ACC112 (cell line): ENCODE data around the gene BANF1.
"Not testable (repeated sequence)": the region's sequence is repeated elsewhere in the genome, so short reads cannot be mapped to it uniquely, and the experiment has no call there.

Experiments used
- H2AFZ ChIP-seq: fragments of 200-600 bp; sonication (generic); one replicate; pipeline ENCODE4 v1.6.0; 2017; ENCODE audit warnings: antibody characterized with exemption, low read length; ENCODE audit not compliant: unreplicated experiment
- H3K27ac ChIP-seq: fragments of 200-600 bp; sonication (generic); 2 replicates; pipeline ENCODE4 v1.5.1; 2014; ENCODE audit warnings: low read depth, mild to moderate bottlenecking, antibody characterized with exemption, low read length, moderate library complexity
- H3K27me3 ChIP-seq: fragments of 200-600 bp; sonication (generic); 2 replicates; pipeline ENCODE4 v1.6.1; 2014; ENCODE audit warnings: mild to moderate bottlenecking, antibody characterized with exemption, low read length, moderate library complexity, mixed read lengths; ENCODE audit not compliant: insufficient read depth
- H3K36me3 ChIP-seq: fragments of 200-600 bp; sonication (generic); 2 replicates; pipeline ENCODE4 v1.6.1; 2016; ENCODE audit warnings: mild to moderate bottlenecking, antibody characterized with exemption, low read length, moderate library complexity, mixed read lengths; ENCODE audit not compliant: insufficient read depth
- H3K4me1 ChIP-seq: fragments of 200-600 bp; sonication (generic); one replicate; pipeline ENCODE4 v1.6.1; 2016; ENCODE audit warnings: low read length, mixed read lengths; ENCODE audit not compliant: insufficient read depth, unreplicated experiment, control insufficient read depth
- H3K4me3 ChIP-seq: fragments of 200-600 bp; sonication (generic); 2 replicates; pipeline ENCODE4 v1.5.1; 2014; ENCODE audit warnings: mild to moderate bottlenecking, low read depth, low read length
- H3K79me2 ChIP-seq: fragments of 200-600 bp; sonication (generic); one replicate; pipeline ENCODE4 v1.6.0; 2016; ENCODE audit warnings: low read length; ENCODE audit not compliant: control insufficient read depth, unreplicated experiment, insufficient read depth

Gene BANF1

DNA sequence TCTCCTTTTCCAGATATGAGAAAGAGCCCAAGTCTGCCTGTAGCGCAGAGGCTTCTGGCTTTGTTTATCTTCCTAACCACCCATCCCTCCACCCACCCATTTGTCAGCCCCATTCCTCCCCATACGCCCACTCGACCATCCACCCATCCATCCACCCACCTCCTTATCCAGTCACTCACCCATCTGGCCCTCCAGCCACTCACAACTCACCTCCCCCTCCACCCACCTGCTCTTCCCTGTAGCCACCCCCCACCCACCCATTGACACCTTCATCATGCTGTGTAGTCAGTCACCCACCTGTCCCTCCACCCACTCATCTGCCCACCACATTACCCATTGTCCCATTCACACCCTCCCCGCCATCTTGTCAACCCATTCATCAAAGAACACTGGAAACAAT is 15.0 kb downstream of the BANF1 start:
- Histone ChIP-seq H3K27ac (no peak overlapping the region), H3K27me3 (no peaks in the 10 kb centered on the region), H3K4me1 (peaks cover 52% of the 10 kb centered on the region), H3K4me3 (no peak overlapping the region), H3K79me2 (peaks cover 2% of the 10 kb centered on the region), H2AFZ (no peak overlapping the region), H3K36me3 (no peaks in the 10 kb centered on the region)

DNA sequence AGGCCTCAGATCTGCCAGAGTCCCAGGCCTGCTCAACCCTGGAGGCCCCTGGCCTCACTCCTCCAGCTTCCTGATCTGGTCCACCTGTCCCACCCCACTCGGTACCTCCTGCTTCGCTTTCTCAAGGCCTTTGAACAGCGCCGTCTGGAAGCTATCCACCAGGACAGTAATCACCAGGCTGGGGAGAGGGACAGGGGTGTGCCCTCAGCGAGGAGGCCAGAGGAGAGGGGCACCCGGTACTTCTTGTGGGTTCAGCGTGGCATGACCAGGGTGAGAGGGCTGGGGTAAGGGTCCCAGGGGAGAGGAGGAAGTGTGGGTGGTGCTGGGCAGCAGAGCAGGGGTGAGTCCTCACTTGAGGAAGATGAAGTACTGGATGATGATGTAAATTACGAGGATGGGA is 17.9 kb downstream of the BANF1 start:
- Histone ChIP-seq H3K27ac (no peak overlapping the region), H3K4me1 (peaks cover 35% of the 10 kb centered on the region), H3K27me3 (no peaks in the 10 kb centered on the region), H2AFZ (no peak overlapping the region), H3K79me2 (peaks cover 2% of the 10 kb centered on the region), H3K36me3 (no peaks in the 10 kb centered on the region), H3K4me3 (no peak overlapping the region)

DNA sequence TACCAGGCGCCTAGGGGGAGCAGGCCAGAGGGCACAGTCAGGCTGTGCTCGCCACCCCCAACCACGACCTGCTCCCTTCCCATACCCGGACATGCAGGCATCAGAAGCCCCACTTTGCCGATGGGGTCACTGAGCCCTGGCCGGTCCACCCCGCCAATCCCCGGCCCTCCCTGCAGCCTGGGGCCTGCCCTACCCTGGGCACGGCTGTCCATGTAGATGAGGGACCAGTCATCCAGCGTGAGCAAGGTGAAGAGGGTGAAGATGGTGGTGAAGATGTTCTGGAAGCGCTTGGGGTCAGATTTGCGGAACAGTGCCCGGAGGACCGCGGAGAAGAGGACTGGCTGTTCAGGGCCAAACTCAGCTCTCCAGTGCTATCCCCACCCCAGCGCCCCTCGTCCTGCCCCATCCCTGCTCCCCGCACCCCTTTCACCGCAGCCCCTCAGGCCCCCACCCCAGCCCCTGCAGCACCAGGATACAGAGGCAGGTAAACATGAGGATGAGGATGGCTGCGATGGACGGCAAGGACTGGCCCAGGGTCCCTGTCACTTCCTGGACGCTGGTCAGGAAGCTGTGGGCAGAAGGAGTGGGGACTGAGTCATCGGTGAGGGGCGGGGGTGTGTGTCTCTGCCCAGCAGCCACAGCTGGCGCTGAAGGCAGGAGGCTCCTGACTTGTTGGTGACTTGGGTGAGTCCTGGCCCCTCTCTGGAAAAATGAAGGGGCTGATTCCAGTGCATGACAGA is 18.5 kb downstream of the BANF1 start:
- Histone ChIP-seq H3K36me3 (no peaks in the 10 kb centered on the region), H3K27ac (0 out of 2 replicates have a peak overlapping the region, but pooled peaks have one; percentile 20), H2AFZ (peak overlapping the region; percentile 48), H3K79me2 (peaks cover 2% of the 10 kb centered on the region), H3K4me1 (peaks cover 29% of the 10 kb centered on the region), H3K27me3 (no peaks in the 10 kb centered on the region), H3K4me3 (peak overlapping the region; percentile 39; the same call in 1 of the 2 replicates)

DNA sequence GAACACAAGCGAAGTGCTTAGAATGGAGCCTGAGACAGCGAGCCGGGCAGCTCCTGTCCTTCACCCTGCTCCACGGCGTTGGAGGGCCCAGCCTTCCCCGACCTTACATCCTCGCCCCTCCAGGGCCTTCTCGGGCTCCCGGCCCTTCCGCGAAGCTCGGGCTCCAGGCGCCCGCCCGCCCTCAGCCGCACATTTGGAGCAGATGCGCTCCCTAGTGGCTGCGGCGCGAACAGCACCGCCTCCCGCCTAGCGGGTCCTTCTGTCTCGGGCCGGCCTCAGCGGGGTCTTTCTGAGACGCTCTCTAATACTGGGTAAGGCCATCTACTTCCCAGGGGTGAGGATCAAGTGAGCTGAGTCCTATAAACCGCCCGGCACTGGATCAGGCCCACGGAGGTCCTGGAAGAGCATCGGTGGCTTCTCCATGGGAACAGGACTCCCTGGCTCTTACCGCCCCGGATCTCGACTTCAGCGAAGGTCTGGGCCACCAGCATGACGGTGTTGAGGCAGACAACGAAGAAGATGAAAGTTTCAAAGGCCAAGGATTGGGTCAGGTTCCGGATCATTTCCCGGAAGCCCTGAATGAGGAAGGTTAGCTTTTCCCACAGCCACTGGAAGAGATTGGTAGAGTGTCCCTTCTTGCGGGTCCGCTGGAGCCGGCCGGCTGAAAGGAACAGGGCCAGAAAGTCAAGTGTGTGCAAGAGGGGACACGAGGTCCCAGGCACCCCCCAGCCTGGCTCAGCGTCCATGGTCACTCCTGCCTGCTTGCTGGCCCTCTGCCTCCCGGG is 20.3 kb downstream of the BANF1 start:
- Histone ChIP-seq H3K27ac (no peak overlapping the region), H3K4me3 (peak overlapping the region; percentile 65), H2AFZ (peak overlapping the region; percentile 69), H3K79me2 (no peaks in the 10 kb centered on the region), H3K36me3 (no peaks in the 10 kb centered on the region), H3K27me3 (no peaks in the 10 kb centered on the region), H3K4me1 (peaks cover 19% of the 10 kb centered on the region)

DNA sequence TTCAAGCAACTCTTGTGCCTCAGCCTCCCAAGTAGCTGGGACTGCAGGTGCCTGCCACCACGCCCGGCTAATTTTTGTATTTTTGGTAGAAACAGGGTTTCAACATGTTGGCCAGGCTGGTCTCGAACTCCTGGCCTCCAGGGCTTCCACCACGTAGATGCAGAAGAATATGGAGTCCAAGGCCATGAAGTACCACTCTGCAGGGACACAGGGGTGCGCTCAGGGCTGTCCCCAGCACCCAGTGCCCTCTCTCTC is 20.8 kb downstream of the BANF1 start:
- not testable (repeated sequence) for H2AFZ ChIP-seq, H3K79me2 ChIP-seq, H3K36me3 ChIP-seq, H3K4me3 ChIP-seq, H3K27me3 ChIP-seq, H3K27ac ChIP-seq
- H3K4me1 ChIP-seq: peaks cover 19% of the 10 kb centered on the region

DNA sequence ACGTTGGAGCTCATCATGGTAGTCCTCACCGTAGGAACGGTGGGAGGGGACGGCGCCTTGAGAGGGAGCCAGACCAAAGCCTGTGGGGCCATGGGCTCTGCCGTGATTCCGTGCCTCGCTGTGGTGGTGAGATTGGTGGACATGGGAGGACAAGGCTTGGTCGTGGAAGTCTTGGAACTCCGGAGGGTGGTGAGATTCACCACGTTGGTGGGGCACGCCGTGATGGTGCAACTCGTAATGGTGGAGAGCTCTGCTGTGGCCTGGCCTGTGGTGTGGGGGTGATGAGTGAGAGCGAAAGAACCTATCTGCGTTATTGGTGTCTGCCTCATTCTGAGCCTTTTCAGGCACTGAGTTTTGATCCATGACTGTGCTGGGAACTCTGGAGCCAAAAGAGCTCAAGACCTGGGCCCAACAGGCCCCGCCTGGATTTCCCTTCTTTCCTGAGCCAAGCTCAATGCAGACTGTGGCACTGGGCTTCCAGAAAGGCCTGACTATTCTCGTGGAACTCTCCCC is 23.8 kb downstream of the BANF1 start, which contains the start of gene CATSPER1:
CATSPER1 (minus strand) TSS at position 463 of the 513 bp plus-strand sequence; CDS start at position 363, 100 bp downstream.
- Histone ChIP-seq H3K27ac (no peak within 1 kb of the TSS), H3K4me3 (no peak within 1 kb of the TSS), H3K4me1 (peaks cover 7% of the 10 kb centered on the region), H3K79me2 (no peaks in the 10 kb centered on the region), H3K27me3 (no peaks in the 10 kb centered on the region), H2AFZ (no peak within 1 kb of the TSS), H3K36me3 (no peaks in the 10 kb centered on the region)

DNA sequence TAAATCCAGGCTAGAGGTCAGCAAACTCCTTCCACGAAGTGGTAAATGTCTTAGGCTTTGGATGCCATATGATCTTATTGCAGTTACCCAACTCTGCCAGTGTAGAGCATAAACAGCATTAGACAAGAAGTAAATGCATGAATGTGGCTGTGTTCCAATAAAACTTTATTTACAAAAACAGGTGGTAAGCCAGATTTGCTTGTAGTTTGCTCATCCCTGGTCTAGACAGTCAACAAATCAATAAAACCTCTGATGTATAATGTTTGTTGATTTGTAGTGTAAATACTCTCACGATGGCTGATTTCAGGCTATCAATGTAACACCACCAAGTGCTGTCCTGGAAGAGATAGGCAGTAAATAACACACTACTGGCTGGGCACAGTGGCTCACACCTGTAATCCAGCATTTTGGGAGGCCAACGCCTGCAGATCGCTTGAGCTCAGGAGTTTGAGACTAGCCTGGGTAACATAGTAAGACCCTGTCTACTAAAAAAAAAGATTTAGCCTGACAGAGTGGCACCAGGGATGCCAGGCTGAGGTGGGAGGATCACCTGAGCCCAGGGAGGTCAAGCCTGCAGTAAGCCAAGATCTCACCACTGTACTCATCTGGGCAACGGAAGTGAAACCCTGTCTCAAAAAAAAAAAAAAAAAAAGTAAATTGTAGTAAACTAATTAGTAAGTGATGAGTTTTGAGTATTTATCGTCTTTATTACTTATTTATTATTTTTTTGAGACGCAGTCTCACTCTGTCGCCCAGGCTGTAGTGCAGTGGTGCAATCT is 30.8 kb downstream of the BANF1 start:
- Histone ChIP-seq H3K27ac (no peak overlapping the region), H2AFZ (no peak overlapping the region), H3K27me3 (no peaks in the 10 kb centered on the region), H3K36me3 (no peaks in the 10 kb centered on the region), H3K4me1 (no peaks in the 10 kb centered on the region), H3K4me3 (no peak overlapping the region), H3K79me2 (no peaks in the 10 kb centered on the region)

DNA sequence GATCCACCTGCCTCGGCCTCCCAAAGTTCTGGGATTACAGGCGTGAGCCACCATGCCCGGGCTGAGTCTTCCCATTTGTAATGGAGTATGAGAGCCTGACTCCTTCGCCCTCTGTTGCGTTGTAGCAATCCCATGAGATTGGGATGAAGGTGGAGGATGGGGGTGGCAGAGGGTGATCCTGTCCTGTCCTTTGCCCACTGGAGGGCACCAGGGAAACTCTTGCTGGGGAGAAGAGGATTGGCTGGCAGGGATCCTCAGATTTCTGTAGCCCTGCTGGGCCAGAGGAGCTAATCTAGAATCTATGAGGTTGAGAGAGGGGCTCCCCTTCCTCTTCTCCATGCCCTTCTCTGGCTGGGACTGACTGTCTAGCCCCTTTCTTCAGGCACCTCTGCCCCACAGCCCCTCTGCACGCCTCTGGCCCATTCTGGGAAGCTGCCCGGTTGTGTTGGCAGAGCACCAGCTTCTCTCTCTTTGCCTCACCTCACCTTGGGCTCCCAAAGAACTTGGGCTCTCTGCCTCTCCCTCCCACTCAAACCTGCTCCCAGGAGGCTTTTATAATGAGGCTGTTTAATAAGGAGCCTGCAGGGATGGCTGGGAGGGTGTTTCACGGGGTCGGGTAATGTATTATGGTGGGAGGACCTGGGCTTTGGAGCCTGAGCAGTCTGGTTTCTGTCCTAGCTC is 33.5 kb downstream of the BANF1 start:
- Histone ChIP-seq H2AFZ (no peak overlapping the region), H3K4me3 (no peak overlapping the region), H3K36me3 (no peaks in the 10 kb centered on the region), H3K27me3 (no peaks in the 10 kb centered on the region), H3K79me2 (no peaks in the 10 kb centered on the region), H3K4me1 (no peaks in the 10 kb centered on the region), H3K27ac (no peak overlapping the region)

DNA sequence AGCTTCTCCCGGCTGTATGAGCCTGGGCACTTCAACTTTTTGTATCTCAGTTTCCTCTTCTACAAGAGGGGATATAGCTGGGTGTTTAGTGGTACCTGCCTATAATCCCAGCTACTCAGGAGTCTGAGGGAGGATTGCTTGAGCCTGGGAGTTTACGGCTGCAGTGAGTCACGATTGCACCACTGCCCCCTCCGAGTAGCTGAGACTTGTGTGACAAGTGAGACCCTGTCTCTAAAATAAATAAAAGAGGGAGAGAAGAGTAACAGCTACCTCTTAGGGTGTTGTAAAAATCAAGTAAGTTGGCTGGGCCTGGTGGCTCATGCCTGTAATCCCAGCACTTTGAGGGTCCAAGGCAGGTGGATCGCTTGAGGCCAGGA is 34.0 kb downstream of the BANF1 start:
- Histone ChIP-seq H2AFZ (no peak overlapping the region), H3K4me3 (no peak overlapping the region), H3K27ac (no peak overlapping the region), H3K36me3 (no peaks in the 10 kb centered on the region), H3K27me3 (no peaks in the 10 kb centered on the region), H3K4me1 (no peaks in the 10 kb centered on the region), H3K79me2 (no peaks in the 10 kb centered on the region)

DNA sequence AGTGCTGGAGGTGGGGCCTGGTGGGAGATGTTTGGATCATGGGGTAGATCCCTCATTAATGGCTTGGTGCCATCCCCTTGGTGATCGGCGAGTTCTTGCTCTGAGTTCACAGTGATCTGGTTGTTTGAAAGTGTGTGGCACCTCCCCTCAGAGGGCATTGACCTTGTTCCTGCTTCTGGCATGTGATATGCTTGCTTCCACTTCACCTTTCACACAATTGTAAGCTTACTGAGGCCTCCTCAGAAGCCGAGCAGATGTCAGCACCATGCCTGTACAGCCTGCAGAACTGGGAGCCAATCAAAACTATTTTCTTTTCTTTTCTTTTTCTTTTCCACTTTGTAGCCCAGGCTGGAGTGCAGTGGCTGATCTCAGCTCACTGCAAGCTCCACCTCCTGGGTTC is 35.0 kb downstream of the BANF1 start:
- H3K27me3 ChIP-seq: no peaks in the 10 kb centered on the region
- H2AFZ ChIP-seq: no peak overlapping the region
- no peak overlapping the region for H3K27ac ChIP-seq
- no peaks in the 10 kb centered on the region for H3K4me1 ChIP-seq
- H3K4me3 ChIP-seq: no peak overlapping the region
- H3K79me2 ChIP-seq: no peaks in the 10 kb centered on the region
- H3K36me3 ChIP-seq: no peaks in the 10 kb centered on the region
